ACC112 (cell line): ENCODE results near the gene ATXN1.

Source experiments
- H2AFZ ChIP-seq: fragments of 200-600 bp; sonication (generic); one replicate; pipeline ENCODE4 v1.6.0; 2017; ENCODE audit warnings: antibody characterized with exemption, low read length; ENCODE audit not compliant: unreplicated experiment
- H3K27ac ChIP-seq: fragments of 200-600 bp; sonication (generic); 2 replicates; pipeline ENCODE4 v1.5.1; 2014; ENCODE audit warnings: low read depth, mild to moderate bottlenecking, antibody characterized with exemption, low read length, moderate library complexity
- H3K27me3 ChIP-seq: fragments of 200-600 bp; sonication (generic); 2 replicates; pipeline ENCODE4 v1.6.1; 2014; ENCODE audit warnings: mild to moderate bottlenecking, antibody characterized with exemption, low read length, moderate library complexity, mixed read lengths; ENCODE audit not compliant: insufficient read depth
- H3K36me3 ChIP-seq: fragments of 200-600 bp; sonication (generic); 2 replicates; pipeline ENCODE4 v1.6.1; 2016; ENCODE audit warnings: mild to moderate bottlenecking, antibody characterized with exemption, low read length, moderate library complexity, mixed read lengths; ENCODE audit not compliant: insufficient read depth
- H3K4me1 ChIP-seq: fragments of 200-600 bp; sonication (generic); one replicate; pipeline ENCODE4 v1.6.1; 2016; ENCODE audit warnings: low read length, mixed read lengths; ENCODE audit not compliant: insufficient read depth, unreplicated experiment, control insufficient read depth
- H3K4me3 ChIP-seq: fragments of 200-600 bp; sonication (generic); 2 replicates; pipeline ENCODE4 v1.5.1; 2014; ENCODE audit warnings: mild to moderate bottlenecking, low read depth, low read length
- H3K79me2 ChIP-seq: fragments of 200-600 bp; sonication (generic); one replicate; pipeline ENCODE4 v1.6.0; 2016; ENCODE audit warnings: low read length; ENCODE audit not compliant: control insufficient read depth, unreplicated experiment, insufficient read depth

ATXN1 gene

GRCh38 chr6:16759646-16760515, 1.4 kb downstream of the ATXN1 start:
- H3K4me3 ChIP-seq, result peak overlapping the region; percentile 92
- peaks cover 43% of the 10 kb centered on the region for H3K79me2 ChIP-seq
- peak overlapping the region; percentile 92 for H3K27ac ChIP-seq
- no peaks in the 10 kb centered on the region for H3K27me3 ChIP-seq
- peaks cover 39% of the 10 kb centered on the region for H3K4me1 ChIP-seq
- no peaks in the 10 kb centered on the region for H3K36me3 ChIP-seq
- H2AFZ ChIP-seq, result peak overlapping the region; percentile 65

GRCh38 chr6:16759181-16759645, 2.0 kb downstream of the ATXN1 start:
- Histone ChIP-seq H3K36me3 (no peaks in the 10 kb centered on the region), H3K79me2 (peaks cover 50% of the 10 kb centered on the region), H3K27ac (peak overlapping the region; percentile 92), H2AFZ (peak overlapping the region; percentile 65), H3K4me3 (peak overlapping the region; percentile 92), H3K27me3 (no peaks in the 10 kb centered on the region), H3K4me1 (peaks cover 32% of the 10 kb centered on the region)

- H3K27ac ChIP-seq, result peak overlapping the region; percentile 92; the same call in 1 of the 2 replicates
- H3K79me2 ChIP-seq, result peaks cover 54% of the 10 kb centered on the region
- no peaks in the 10 kb centered on the region for H3K36me3 ChIP-seq
- H3K4me1 ChIP-seq, result peaks cover 26% of the 10 kb centered on the region
- peak overlapping the region; percentile 92 for H3K4me3 ChIP-seq
- H3K27me3 ChIP-seq, result no peaks in the 10 kb centered on the region
- H2AFZ ChIP-seq, result no peak overlapping the region
Measured at GRCh38 chr6:16758163-16758975, 2.9 kb downstream of the ATXN1 start.

- Histone ChIP-seq H3K27ac (no peak overlapping the region), H3K36me3 (no peaks in the 10 kb centered on the region), H3K4me1 (peaks cover 35% of the 10 kb centered on the region), H3K4me3 (no peak overlapping the region), H3K27me3 (no peaks in the 10 kb centered on the region), H3K79me2 (peaks cover 54% of the 10 kb centered on the region), H2AFZ (no peak overlapping the region)
Measured at GRCh38 chr6:16757332-16757731, 3.9 kb downstream of the ATXN1 start.

- peaks cover 41% of the 10 kb centered on the region for H3K4me1 ChIP-seq
Measured at GRCh38 chr6:16756660-16757255, 4.5 kb downstream of the ATXN1 start.

GRCh38 chr6:16755544-16755943, 5.7 kb downstream of the ATXN1 start:
- H2AFZ ChIP-seq, result no peak overlapping the region
- H3K4me1 ChIP-seq, result peaks cover 52% of the 10 kb centered on the region
- H3K27ac ChIP-seq, result no peak overlapping the region
- no peaks in the 10 kb centered on the region for H3K27me3 ChIP-seq
- no peaks in the 10 kb centered on the region for H3K36me3 ChIP-seq
- peaks cover 61% of the 10 kb centered on the region for H3K79me2 ChIP-seq
- H3K4me3 ChIP-seq, result no peak overlapping the region

More at GRCh38 chr6:16756660-16757255, 4.5 kb downstream of the ATXN1 start:
- H3K4me3 ChIP-seq, result no peak overlapping the region
- no peak overlapping the region for H2AFZ ChIP-seq
- H3K79me2 ChIP-seq, result peaks cover 59% of the 10 kb centered on the region
- no peaks in the 10 kb centered on the region for H3K27me3 ChIP-seq
- no peak overlapping the region for H3K27ac ChIP-seq
- H3K36me3 ChIP-seq, result no peaks in the 10 kb centered on the region

GRCh38 chr6:16754876-16755275, 6.4 kb downstream of the ATXN1 start:
- peaks cover 63% of the 10 kb centered on the region for H3K79me2 ChIP-seq
- H2AFZ ChIP-seq, result no peak overlapping the region
- H3K36me3 ChIP-seq, result no peaks in the 10 kb centered on the region
- H3K4me3 ChIP-seq, result no peak overlapping the region
- peaks cover 58% of the 10 kb centered on the region for H3K4me1 ChIP-seq
- H3K27me3 ChIP-seq, result no peaks in the 10 kb centered on the region
- no peak overlapping the region for H3K27ac ChIP-seq

GRCh38 chr6:16754274-16754673, 7.0 kb downstream of the ATXN1 start:
- Histone ChIP-seq H3K27ac (no peak overlapping the region), H3K4me1 (peaks cover 60% of the 10 kb centered on the region), H3K36me3 (no peaks in the 10 kb centered on the region), H3K4me3 (no peak overlapping the region), H2AFZ (no peak overlapping the region), H3K27me3 (no peaks in the 10 kb centered on the region), H3K79me2 (peaks cover 69% of the 10 kb centered on the region)

- Histone ChIP-seq H3K4me1 (peaks cover 52% of the 10 kb centered on the region), H3K36me3 (no peaks in the 10 kb centered on the region), H2AFZ (no peak overlapping the region), H3K4me3 (no peak overlapping the region), H3K27me3 (no peaks in the 10 kb centered on the region), H3K27ac (peak overlapping the region; percentile 81), H3K79me2 (peaks cover 64% of the 10 kb centered on the region)
Measured at GRCh38 chr6:16753341-16753740, 7.9 kb downstream of the ATXN1 start.

GRCh38 chr6:16752206-16752866, 8.9 kb downstream of the ATXN1 start:
- H3K27me3 ChIP-seq, result no peaks in the 10 kb centered on the region
- H3K4me1 ChIP-seq, result peaks cover 53% of the 10 kb centered on the region
- no peaks in the 10 kb centered on the region for H3K36me3 ChIP-seq
- no peak overlapping the region for H2AFZ ChIP-seq
- peaks cover 60% of the 10 kb centered on the region for H3K79me2 ChIP-seq
- peak overlapping the region; percentile 81 for H3K27ac ChIP-seq
- no peak overlapping the region for H3K4me3 ChIP-seq
